GM19468 (cell line): ENCODE results near the gene KRTAP6-1.

Experiments used
- ATAC-seq: cut with Tn5 transposase; IDR thresholded peaks from one replicate; pipeline ENCODE4 v1.9.1; 2021; ENCODE audit warnings: mild to moderate bottlenecking, moderate library complexity, moderate number of reproducible peaks; ENCODE audit not compliant: unreplicated experiment; ENCODE audit errors: extremely low read depth

KRTAP6-1 gene

GRCh38 chr21:30613836-30614235 lies at the start of gene KRTAP6-1:
TSS of gene KRTAP6-1 (minus strand) at chr21:30613930. CDS start at chr21:30613904, 26 bp downstream.
- no peak for ATAC-seq

GRCh38 chr21:30652891-30653290 lies 39.2 kb upstream of the KRTAP6-1 start:
- ATAC-seq, result no peak

GRCh38 chr21:30646904-30647414 lies 33.2 kb upstream of the KRTAP6-1 start:
- no peak for ATAC-seq

GRCh38 chr21:30642564-30642963 lies 28.8 kb upstream of the KRTAP6-1 start, which contains the start of gene KRTAP20-3:
TSS of gene KRTAP20-3 (plus strand) at chr21:30642864.
- no peak for ATAC-seq

- no peak for ATAC-seq
These were observed 25.0 kb upstream of the KRTAP6-1 start for GRCh38 chr21:30638686-30639085.

- ATAC-seq, result no peak
These were observed 21.2 kb upstream of the KRTAP6-1 start, which contains the start of gene KRTAP20-2 for GRCh38 chr21:30634906-30635305. TSS of gene KRTAP20-2 (plus strand) at chr21:30635206. CDS start at chr21:30635264, 58 bp downstream.

GRCh38 chr21:30629200-30629599 lies 15.5 kb upstream of the KRTAP6-1 start:
- no peak for ATAC-seq

- ATAC-seq, result no peak
These were observed 14.4 kb upstream of the KRTAP6-1 start for GRCh38 chr21:30628109-30628508.

- no peak for ATAC-seq
These were observed 11.9 kb upstream of the KRTAP6-1 start for GRCh38 chr21:30625449-30626165.

- no peak for ATAC-seq
These were observed 9.6 kb upstream of the KRTAP6-1 start for GRCh38 chr21:30623362-30623761.

- ATAC-seq, result no peak
These were observed 6.8 kb upstream of the KRTAP6-1 start, which contains the start of gene KRTAP20-4 for GRCh38 chr21:30620522-30620921. TSS of gene KRTAP20-4 (plus strand) at chr21:30620627.

- ATAC-seq, result no peak
These were observed 6.3 kb upstream of the KRTAP6-1 start for GRCh38 chr21:30620080-30620479.

GRCh38 chr21:30616125-30616524 lies 2.4 kb upstream of the KRTAP6-1 start, which contains the start of gene KRTAP20-1:
TSS of gene KRTAP20-1 (plus strand) at chr21:30616425. CDS start at chr21:30616455, 30 bp downstream.
- ATAC-seq, result no peak

GRCh38 chr21:30615199-30615598 lies 1.5 kb upstream of the KRTAP6-1 start:
- no peak for ATAC-seq

GRCh38 chr21:30612132-30612531 lies 1.6 kb downstream of the KRTAP6-1 start:
- ATAC-seq, result no peak

- ATAC-seq, result no peak
These were observed 7.8 kb downstream of the KRTAP6-1 start for GRCh38 chr21:30605968-30606367.

- ATAC-seq, result no peak
These were observed 12.9 kb downstream of the KRTAP6-1 start, which contains the start of gene KRTAP22-1 for GRCh38 chr21:30600787-30601186. TSS of gene KRTAP22-1 (plus strand) at chr21:30601087.

- no peak for ATAC-seq
These were observed 14.9 kb downstream of the KRTAP6-1 start, which contains the start of gene KRTAP6-2 for GRCh38 chr21:30598802-30599201. TSS of gene KRTAP6-2 (minus strand) at chr21:30598902. CDS start at chr21:30598874, 28 bp downstream.

GRCh38 chr21:30592140-30592539 lies 21.6 kb downstream of the KRTAP6-1 start, which contains the start of gene KRTAP6-3:
TSS of gene KRTAP6-3 (plus strand) at chr21:30592440. CDS start at chr21:30592446, 6 bp downstream.
- ATAC-seq, result no peak

- no peak for ATAC-seq
These were observed 23.4 kb downstream of the KRTAP6-1 start, which contains the start of gene KRTAP22-2 for GRCh38 chr21:30590297-30590696. TSS of gene KRTAP22-2 (minus strand) at chr21:30590397.

GRCh38 chr21:30582870-30583269 lies 30.9 kb downstream of the KRTAP6-1 start:
- ATAC-seq, result no peak
